SK-N-MC (cell line): Measurements from ENCODE around the gene U2AF2.

ENCODE experiments used
- DNase-seq: peaks from one replicate; pipeline ENCODE4 v3.0.0-alpha.2; 2011; ENCODE audit warnings: low read depth, low spot score
- H3K27ac ChIP-seq: fragments of 200-600 bp; sonication (generic); 2 replicates; pipeline ENCODE4 v1.5.1; 2016; ENCODE audit warnings: mixed run types
- H3K36me3 ChIP-seq: fragments of 200-600 bp; sonication (generic); 2 replicates; pipeline ENCODE4 v1.6.1; 2017; ENCODE audit warnings: antibody characterized with exemption, low read length, mixed read lengths; ENCODE audit not compliant: insufficient read depth
- H3K4me3 ChIP-seq: fragments of 200-600 bp; sonication (generic); 2 replicates; pipeline ENCODE4 v1.5.1; 2016
- H3K9ac ChIP-seq: fragments of 200-600 bp; sonication (generic); 2 replicates; pipeline ENCODE4 v1.8.0; 2017; ENCODE audit warnings: mixed run types, mixed read lengths; ENCODE audit not compliant: insufficient read length
- H3K9me3 ChIP-seq: fragments of 200-600 bp; sonication (generic); 2 replicates; pipeline ENCODE4 v1.6.1; 2017; ENCODE audit warnings: low read depth, mild to moderate bottlenecking, antibody characterized with exemption, low read length, moderate library complexity, mixed read lengths
- EZH2 ChIP-seq: fragments of 200-600 bp; sonication (generic); IDR thresholded peaks from one replicate; pipeline ENCODE4 v1.6.1; 2017; ENCODE audit warnings: antibody characterized with exemption
- FOXP2 ChIP-seq: optimal IDR thresholded peaks from 2 replicates; pipeline ENCODE3; 2011; ENCODE audit warnings: mild to moderate bottlenecking, moderate library complexity; ENCODE audit not compliant: insufficient read depth; ENCODE audit errors: extremely low read length, control extremely low read depth
- POLR2AphosphoS5 ChIP-seq: IDR thresholded peaks from 2 replicates; pipeline ENCODE4 v1.6.1; 2012; ENCODE audit warnings: mild to moderate bottlenecking, low read depth, low read length, borderline replicate concordance

The U2AF2 gene

DNA sequence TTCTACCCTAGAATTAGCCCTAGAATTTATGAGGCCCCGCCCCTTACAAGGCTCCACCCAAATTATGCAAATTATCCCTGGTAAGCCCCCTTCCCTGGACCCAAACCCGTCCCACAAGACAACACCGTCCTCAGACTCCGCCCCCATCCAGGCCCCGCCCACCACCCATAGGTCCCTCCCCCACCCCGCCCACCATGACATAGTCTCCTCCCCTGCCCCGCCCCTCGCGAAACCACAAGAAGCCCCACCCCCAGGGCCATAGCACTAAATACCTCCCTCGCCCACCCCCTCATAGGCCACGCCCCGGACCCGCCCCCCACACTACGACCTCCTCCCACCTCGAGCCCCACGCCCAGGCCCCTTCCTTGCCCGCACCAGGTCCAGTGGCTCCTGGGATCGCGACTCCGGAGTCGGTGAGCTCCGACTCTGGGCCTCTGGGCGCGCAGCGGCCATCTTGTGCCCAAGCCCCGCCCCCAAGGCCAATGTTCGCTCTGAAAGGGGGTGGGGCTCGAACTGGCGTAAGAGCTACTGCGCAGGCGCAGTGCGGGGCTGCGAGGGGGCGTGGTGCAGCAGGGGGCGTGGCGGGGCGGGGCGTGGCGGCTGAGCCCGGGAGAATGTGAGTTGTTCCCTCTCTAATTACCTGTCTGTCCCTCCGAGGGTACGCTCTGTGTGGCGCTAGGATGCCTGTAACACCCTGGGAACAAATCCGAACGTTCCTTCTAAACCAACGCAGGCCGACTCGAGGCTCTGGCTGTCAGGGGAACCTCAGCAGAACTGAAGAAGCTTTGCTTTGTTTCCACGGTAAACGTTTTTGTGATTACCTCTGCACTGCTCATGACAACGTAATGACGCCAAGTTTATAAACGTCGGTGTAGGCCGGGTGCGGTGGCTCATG, 30.5 kb upstream of the U2AF2 start, which contains the start of gene ZNF784:
TSS of gene ZNF784 (minus strand) at position 458 of the 895 bp plus-strand sequence. CDS start at position 453, 5 bp downstream.
- TF ChIP-seq FOXP2 (no peak), POLR2AphosphoS5 (peak; percentile 75), EZH2 (no peak)
- Histone ChIP-seq H3K9ac (peak within 1 kb of the TSS; percentile 86), H3K27ac (peak within 1 kb of the TSS; percentile 90), H3K4me3 (peak within 1 kb of the TSS; percentile 82), H3K9me3 (no peaks in the 10 kb centered on the region), H3K36me3 (no peaks in the 10 kb centered on the region)
- DNase-seq, result peak; percentile 56

DNA sequence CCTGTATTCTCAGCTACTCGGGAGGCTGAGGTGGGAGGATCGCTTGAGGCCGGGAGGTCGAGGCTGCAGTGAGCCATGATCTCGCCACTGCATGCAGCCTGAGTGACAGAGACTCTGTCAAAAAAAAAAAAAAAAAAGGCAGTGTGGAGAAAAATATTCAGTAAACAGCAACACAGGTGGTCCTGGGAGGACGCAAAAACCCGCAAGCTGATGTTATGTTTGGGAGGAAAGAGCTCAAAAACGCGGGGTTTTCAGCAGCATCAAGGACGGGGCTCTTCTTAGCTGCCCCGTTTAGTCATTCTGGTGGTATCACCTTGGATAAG, 29.9 kb upstream of the U2AF2 start:
- peak overlapping the region; percentile 69 for H3K9ac ChIP-seq
- no peak overlapping the region for H3K27ac ChIP-seq
- no peak for DNase-seq
- no peaks in the 10 kb centered on the region for H3K36me3 ChIP-seq
- H3K4me3 ChIP-seq, result peak overlapping the region; percentile 82
- H3K9me3 ChIP-seq, result no peaks in the 10 kb centered on the region
- TF ChIP-seq POLR2AphosphoS5 (no peak), FOXP2 (no peak), EZH2 (no peak)

DNA sequence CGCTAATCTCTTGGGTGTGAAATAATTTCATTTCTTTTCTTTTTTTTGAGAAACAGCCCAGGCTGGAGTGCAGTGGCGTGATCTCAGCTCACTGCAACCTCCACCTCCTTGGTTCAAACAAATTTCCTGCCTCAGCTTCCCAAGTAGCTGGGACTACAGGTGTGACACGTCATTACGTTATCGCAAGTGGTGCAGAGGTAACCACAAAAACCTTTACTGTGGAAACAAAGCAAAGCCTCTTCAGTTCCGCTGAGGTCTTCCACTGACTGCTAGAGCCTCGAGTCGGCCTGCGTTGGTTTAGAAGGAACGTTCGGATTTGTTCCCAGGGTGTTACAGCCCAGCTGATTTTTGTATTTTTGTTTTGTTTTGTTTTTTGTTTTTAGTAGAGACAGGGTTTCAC, 28.5 kb upstream of the U2AF2 start:
- no peak overlapping the region for H3K9ac ChIP-seq
- no peak overlapping the region for H3K27ac ChIP-seq
- H3K4me3 ChIP-seq, result no peak overlapping the region
- no peak for TF ChIP-seq EZH2
- TF ChIP-seq POLR2AphosphoS5, result no peak
- no peak for TF ChIP-seq FOXP2
- DNase-seq, result no peak
- no peaks in the 10 kb centered on the region for H3K9me3 ChIP-seq
- no peaks in the 10 kb centered on the region for H3K36me3 ChIP-seq

DNA sequence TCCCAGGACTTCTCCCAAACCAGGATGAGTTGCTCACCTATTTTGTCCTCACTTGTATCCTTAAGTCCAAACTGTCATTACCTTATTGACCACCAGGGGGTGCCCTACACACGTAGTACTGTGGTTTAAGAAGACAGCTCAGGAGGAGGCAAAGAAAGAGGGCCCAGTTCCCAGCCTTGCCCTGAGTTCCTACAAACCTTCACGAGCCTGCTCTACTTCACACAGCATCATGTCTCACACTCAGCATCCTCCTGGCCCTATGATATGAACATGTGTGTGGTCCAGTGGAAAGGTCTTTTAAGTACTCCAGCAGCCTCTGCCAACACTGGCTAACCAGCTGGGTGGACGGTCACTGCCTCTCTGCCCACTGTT, 22.4 kb upstream of the U2AF2 start:
- Histone ChIP-seq H3K4me3 (no peak overlapping the region), H3K36me3 (no peaks in the 10 kb centered on the region), H3K9ac (no peak overlapping the region), H3K27ac (no peak overlapping the region), H3K9me3 (no peaks in the 10 kb centered on the region)
- DNase-seq, result peak; percentile 98
- TF ChIP-seq EZH2 (no peak), POLR2AphosphoS5 (no peak), FOXP2 (no peak)

DNA sequence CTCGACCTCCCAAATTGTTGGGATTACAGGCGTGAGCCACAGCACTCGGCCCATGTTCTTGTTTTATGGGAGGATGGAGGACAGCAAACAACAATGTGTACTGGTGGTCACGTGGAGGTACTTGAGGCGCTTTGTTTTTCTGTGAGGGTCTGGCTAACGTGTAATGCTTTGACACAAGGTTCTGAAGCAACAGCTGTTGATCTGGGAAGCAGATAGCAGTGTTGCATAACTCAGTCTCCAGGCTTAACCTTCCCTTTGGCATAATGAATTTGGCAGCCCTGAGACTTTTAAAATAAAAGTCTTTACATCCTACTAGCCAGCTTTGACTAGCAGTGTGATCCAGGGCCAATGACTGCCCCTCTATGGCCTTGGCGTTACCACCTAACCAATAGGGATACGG, 21.0 kb upstream of the U2AF2 start:
- no peaks in the 10 kb centered on the region for H3K36me3 ChIP-seq
- TF ChIP-seq POLR2AphosphoS5 (no peak), FOXP2 (no peak), EZH2 (no peak)
- no peak for DNase-seq
- no peak overlapping the region for H3K9ac ChIP-seq
- H3K9me3 ChIP-seq, result no peaks in the 10 kb centered on the region
- peak overlapping the region; percentile 94; the same call in 1 of the 2 replicates for H3K4me3 ChIP-seq
- H3K27ac ChIP-seq, result no peak overlapping the region

DNA sequence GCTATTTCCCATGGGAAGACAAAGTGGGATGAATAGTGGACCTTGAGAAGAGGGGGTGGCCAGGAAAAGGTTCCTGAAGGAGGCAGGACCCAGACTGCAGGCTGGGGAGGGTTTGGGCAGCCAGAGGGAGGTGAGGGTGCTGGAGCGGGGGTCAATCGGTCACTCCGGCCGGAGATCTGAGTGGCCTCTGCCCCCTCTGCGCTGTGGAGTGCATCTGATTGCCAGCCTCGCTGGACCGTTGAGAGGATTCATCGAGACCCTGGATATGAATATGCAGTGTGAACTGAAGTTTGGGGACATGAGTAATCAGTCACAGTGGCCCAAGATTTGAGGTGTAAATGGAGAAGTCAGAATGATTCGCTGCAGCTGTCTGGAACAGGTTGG, 19.5 kb upstream of the U2AF2 start:
- H3K4me3 ChIP-seq, result peak overlapping the region; percentile 94
- TF ChIP-seq POLR2AphosphoS5 (no peak), FOXP2 (no peak), EZH2 (no peak)
- peak overlapping the region; percentile 98 for H3K9ac ChIP-seq
- no peak for DNase-seq
- no peaks in the 10 kb centered on the region for H3K36me3 ChIP-seq
- no peaks in the 10 kb centered on the region for H3K9me3 ChIP-seq
- H3K27ac ChIP-seq, result peak overlapping the region; percentile 70; the same call in 1 of the 2 replicates

DNA sequence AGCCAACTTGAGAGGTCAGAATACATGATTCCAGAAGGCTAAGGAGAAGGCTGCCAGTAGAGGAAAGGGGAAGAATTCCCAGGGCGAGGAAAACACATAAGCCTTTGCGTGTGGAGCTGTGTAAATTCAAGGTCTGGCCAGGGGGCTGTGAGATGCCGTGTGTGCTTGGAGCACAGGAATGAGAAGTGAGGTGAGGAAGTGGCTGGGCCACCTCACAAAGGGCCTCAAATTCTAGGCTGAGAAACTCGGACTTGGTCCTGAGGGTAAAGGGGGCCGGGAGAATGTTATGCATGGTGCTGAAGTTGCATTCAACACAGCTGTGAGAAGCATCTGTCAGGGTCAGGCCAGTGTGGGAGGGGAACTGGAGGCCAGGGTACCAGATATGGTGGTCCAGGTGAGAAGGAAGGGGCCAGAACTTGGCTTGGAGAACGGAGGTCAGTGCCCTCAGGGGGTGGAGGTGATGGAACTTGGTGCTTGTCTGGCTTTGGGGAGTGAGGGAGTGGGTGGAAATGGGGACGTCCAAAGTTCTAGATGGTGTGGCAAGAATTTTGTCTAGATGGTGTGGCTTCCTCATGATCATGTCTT, 18.9 kb upstream of the U2AF2 start:
- H3K9me3 ChIP-seq, result no peaks in the 10 kb centered on the region
- H3K9ac ChIP-seq, result peak overlapping the region; percentile 98
- H3K36me3 ChIP-seq, result no peaks in the 10 kb centered on the region
- H3K27ac ChIP-seq, result no peak overlapping the region
- TF ChIP-seq POLR2AphosphoS5, result no peak
- TF ChIP-seq FOXP2, result no peak
- no peak for TF ChIP-seq EZH2
- H3K4me3 ChIP-seq, result peak overlapping the region; percentile 94
- DNase-seq, result no peak

DNA sequence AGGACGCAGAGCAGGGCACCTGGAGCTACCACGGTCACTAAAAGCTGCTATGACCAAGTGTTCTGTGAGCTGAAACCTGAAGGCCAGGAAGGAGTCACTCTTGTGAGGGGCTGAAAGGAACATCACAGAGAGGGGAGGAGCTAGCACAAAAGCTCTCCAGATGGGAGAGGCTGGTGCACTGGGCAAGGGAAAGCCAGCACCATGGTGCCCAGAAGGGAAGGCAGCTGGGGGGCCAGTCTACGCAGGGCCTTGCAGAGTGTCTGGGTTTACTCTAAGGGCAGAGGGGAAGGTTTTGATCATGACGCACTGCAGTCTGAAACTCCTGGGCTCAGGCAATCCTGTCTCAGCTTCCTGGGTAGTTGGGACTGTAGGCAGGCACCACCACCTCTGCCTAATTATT, 18.1 kb upstream of the U2AF2 start:
- DNase-seq, result no peak
- Histone ChIP-seq H3K4me3 (no peak overlapping the region), H3K9me3 (no peaks in the 10 kb centered on the region), H3K27ac (no peak overlapping the region), H3K36me3 (no peaks in the 10 kb centered on the region), H3K9ac (no peak overlapping the region)
- no peak for TF ChIP-seq POLR2AphosphoS5
- no peak for TF ChIP-seq EZH2
- no peak for TF ChIP-seq FOXP2

DNA sequence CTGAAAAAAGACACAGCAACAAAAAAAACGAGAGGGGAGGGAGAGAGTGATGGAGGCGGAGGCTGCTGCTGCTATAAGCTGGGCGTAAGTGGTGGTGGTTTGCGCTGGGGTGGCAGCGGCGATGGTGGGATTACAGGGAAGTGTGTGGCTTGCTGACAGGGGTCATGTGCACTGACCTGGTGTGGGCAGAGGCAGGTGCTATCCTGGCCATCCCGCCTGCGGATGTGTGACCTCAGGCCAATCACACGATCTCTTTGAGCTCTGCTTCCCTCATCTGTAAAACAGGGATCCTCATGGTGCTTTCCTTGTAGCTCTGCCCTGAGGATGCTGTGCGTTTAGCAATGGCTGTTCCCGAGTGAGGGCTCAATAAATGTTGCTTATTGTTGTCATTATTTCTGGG, 17.3 kb upstream of the U2AF2 start:
- no peak overlapping the region for H3K9ac ChIP-seq

More for the DNA sequence above, 17.3 kb upstream of the U2AF2 start:
- H3K4me3 ChIP-seq, result no peak overlapping the region
- DNase-seq, result no peak
- no peak overlapping the region for H3K27ac ChIP-seq
- no peaks in the 10 kb centered on the region for H3K36me3 ChIP-seq
- H3K9me3 ChIP-seq, result no peaks in the 10 kb centered on the region
- TF ChIP-seq EZH2 (no peak), POLR2AphosphoS5 (no peak), FOXP2 (no peak)
